ENCODE results near the gene PLPP3. TPM values are rescaled to one million over a fixed set of nuclear protein-coding genes. Genes with fewer than 3 reads are reported as not detected.

The PLPP3 gene
- polyA plus RNA-seq, 1 of the 3 experiments (the other 2 are of a cell fraction): 32.2 TPM

- H3K27me3 ChIP-seq (ENCODE audit: insufficient read depth): no peaks in the 10 kb centered on the region
- 62% methylated on average over 2 of the region's 2 CpGs for WGBS (ENCODE audit: low lambda C conversion rate)
- H3K9me2 ChIP-seq: no peaks in the 10 kb centered on the region
- peaks cover 4% of the 10 kb centered on the region; the same call in 1 of the 2 replicates for H4K20me1 ChIP-seq (ENCODE audit: insufficient read depth)
- no peak for DNase-seq
- no peaks in the 10 kb centered on the region for H3F3A ChIP-seq (replicated peaks; ENCODE audit: insufficient read depth)
- ChIA-PET POLR2A (no interaction called here), CTCF (interaction anchor here (0.9 kb wide), 1 partner anchor 34 kb away, joined by 3 read pairs; no protein-coding TSS in a partner anchor)
- peaks cover 10% of the 10 kb centered on the region; the same call in 1 of the 2 replicates for H3K79me2 ChIP-seq (ENCODE audit: insufficient read depth)
- H3K9ac ChIP-seq: no peak overlapping the region
- H3K36me3 ChIP-seq (replicated peaks in 1 of 2; ENCODE audit: control insufficient read depth in 1 of 2, insufficient read depth in 2 of 2, low read length in 1 of 2): peaks cover under 1 to 63% of the 10 kb centered on the region in 2 experiments
- no peak overlapping the region for H3K4me3 ChIP-seq (ENCODE audit: low read depth in 2 of 2, low read length in 1 of 2)
- peaks cover 0 to 39% of the 10 kb centered on the region in 2 experiments; a peak in 2 of 4 replicates for H3K4me1 ChIP-seq (ENCODE audit: control insufficient read depth in 1 of 2, insufficient read depth in 2 of 2, low read depth in 1 of 2, low read length in 1 of 2)
- no peaks in the 10 kb centered on the region for H3K9me3 ChIP-seq
- TF ChIP-seq YY1 (IDR thresholded peaks at IDR 0.05; ENCODE audit: low read depth): no peak
- no peak for TF ChIP-seq PBX3 (IDR thresholded peaks at IDR 0.05)
- no peak for TF ChIP-seq CHD2 (IDR thresholded peaks at IDR 0.05; ENCODE audit: low read length, partially characterized antibody)
- TF ChIP-seq IRF3 (IDR thresholded peaks at IDR 0.05; ENCODE audit: low read depth, low read length): no peak
- TF ChIP-seq NFIC (IDR thresholded peaks at IDR 0.05; ENCODE audit: borderline replicate concordance): no peak
- no peak for TF ChIP-seq USF2 (IDR thresholded peaks at IDR 0.05; ENCODE audit: borderline replicate concordance, low read depth, low read length)
- TF ChIP-seq RCOR1 (IDR thresholded peaks at IDR 0.05; ENCODE audit: low read length): no peak
- TF ChIP-seq TCF12 (IDR thresholded peaks at IDR 0.05): no peak
- TF ChIP-seq TEAD4 (IDR thresholded peaks at IDR 0.05; ENCODE audit: borderline replicate concordance, insufficient read depth): no peak
- peak overlapping the region in 1 of 2 experiments; percentile 34; a peak in 1 of 4 replicates for H3K27ac ChIP-seq (ENCODE audit: low read depth in 2 of 2, low read length in 1 of 2)
- H2AFZ ChIP-seq (ENCODE audit: low read depth): no peak overlapping the region
- H3K4me2 ChIP-seq: no peak overlapping the region
Observed at GRCh38 chr1:56539520-56539931, 39.8 kb downstream of the PLPP3 start.

GRCh38 chr1:56538532-56538931, 40.8 kb downstream of the PLPP3 start:
- WGBS (ENCODE audit: low lambda C conversion rate): 89% methylated on average over 3 of the region's 3 CpGs
- Histone ChIP-seq H3K27me3 (ENCODE audit: insufficient read depth) (no peaks in the 10 kb centered on the region), H3F3A (replicated peaks; ENCODE audit: insufficient read depth) (no peaks in the 10 kb centered on the region), H2AFZ (ENCODE audit: low read depth) (no peak overlapping the region), H3K4me3 (ENCODE audit: low read depth in 2 of 2, low read length in 1 of 2) (no peak overlapping the region), H3K9ac (no peak overlapping the region), H3K4me2 (no peak overlapping the region), H3K9me3 (no peaks in the 10 kb centered on the region), H3K4me1 (ENCODE audit: control insufficient read depth in 1 of 2, insufficient read depth in 2 of 2, low read depth in 1 of 2, low read length in 1 of 2) (peaks cover 0 to 48% of the 10 kb centered on the region in 2 experiments; a peak in 2 of 4 replicates), H3K79me2 (ENCODE audit: insufficient read depth) (peaks cover 10% of the 10 kb centered on the region; the same call in 1 of the 2 replicates), H3K36me3 (replicated peaks in 1 of 2; ENCODE audit: control insufficient read depth in 1 of 2, insufficient read depth in 2 of 2, low read length in 1 of 2) (peaks cover 5 to 65% of the 10 kb centered on the region in 2 experiments), H3K9me2 (no peaks in the 10 kb centered on the region), H3K27ac (ENCODE audit: low read depth in 2 of 2, low read length in 1 of 2) (no peak overlapping the region), H4K20me1 (ENCODE audit: insufficient read depth) (no peaks in the 10 kb centered on the region; the same call in 1 of the 2 replicates)
- no peak for DNase-seq
- ChIA-PET POLR2A (no interaction called here), CTCF (interaction anchor here (1.4 kb wide), 1 partner anchor 1588 kb away, joined by 4 read pairs; no protein-coding TSS in a partner anchor)
- TF ChIP-seq JUND (IDR thresholded peaks at IDR 0.05) (no peak), POLR2AphosphoS5 (IDR thresholded peaks at IDR 0.05; ENCODE audit: low read depth, low read length) (no peak)

Measured in SK-N-SH (cell line).